WTC11 (cell line): ENCODE data around the gene PARP2. TPM values are rescaled to one million over a fixed set of nuclear protein-coding genes. Genes with fewer than 3 reads are reported as not detected.
A peak's percentile ranks its signal among the peaks of the same experiment; 100 is the strongest.

Experiments used
- ATAC-seq: fragments of 200-7000 bp; cut with Tn5 transposase; 2 replicates; pipeline ENCODE4 v1.10.0; 2021; ENCODE audit warnings: mild to moderate bottlenecking, moderate library complexity
- CTCF ChIA-PET: fragments of 300-600 bp; sonication (Branson Sonifier 250); formaldehyde crosslinking; loops from one replicate; lab custom pipeline; 2021; ENCODE audit warnings: antibody characterized with exemption; lab: Charles Lee
- POLR2A ChIA-PET: fragments of 350-600 bp; sonication (Branson Sonifier 250); formaldehyde crosslinking; loops from one replicate; lab custom pipeline; 2021; ENCODE audit warnings: antibody characterized with exemption; lab: Charles Lee
- DNase-seq: peaks from one replicate; pipeline ENCODE4 v3.0.0; 2021; ENCODE audit warnings: low spot score
- H3K27ac Mint-ChIP-seq: 2 replicates; pipeline ENCODE4 v1.8.0; 2021; ENCODE audit warnings: mixed read lengths
- H3K27me3 Mint-ChIP-seq: 2 replicates; pipeline ENCODE4 v1.8.0; 2021; ENCODE audit warnings: low read depth, mild to moderate bottlenecking, moderate library complexity, mixed read lengths
- H3K36me3 Mint-ChIP-seq: 2 replicates; pipeline ENCODE4 v1.8.0; 2021; ENCODE audit warnings: mixed read lengths
- H3K4me1 Mint-ChIP-seq: 2 replicates; pipeline ENCODE4 v1.8.0; 2022; ENCODE audit warnings: mixed read lengths
- H3K4me3 Mint-ChIP-seq: 2 replicates; pipeline ENCODE4 v1.8.0; 2021; ENCODE audit warnings: mild to moderate bottlenecking, moderate library complexity, mixed read lengths
- H3K9me3 Mint-ChIP-seq: 2 replicates; pipeline ENCODE4 v1.8.0; 2021; ENCODE audit warnings: mixed read lengths
- ATF6 ChIP-seq: sonication (generic); formaldehyde crosslinking; IDR thresholded peaks from 2 replicates; pipeline ENCODE4 v1.8.1; 2023; ENCODE audit warnings: mild to moderate bottlenecking, missing genetic modification reagents
- CBFB ChIP-seq: sonication (generic); formaldehyde crosslinking; IDR thresholded peaks from 2 replicates; pipeline ENCODE4 v1.8.1; 2022; ENCODE audit warnings: mild to moderate bottlenecking, low read depth, missing genetic modification reagents
- CDX4 ChIP-seq: fragments of 250-450 bp; sonication (Bioruptor Pico); IDR thresholded peaks from 2 replicates; pipeline ENCODE4 v1.9.0; 2021; ENCODE audit warnings: moderate library complexity, mild to moderate bottlenecking, inconsistent platforms, borderline replicate concordance
- CREM ChIP-seq: sonication (generic); formaldehyde crosslinking; IDR thresholded peaks from 2 replicates; pipeline ENCODE4 v1.8.1; 2022; ENCODE audit warnings: mild to moderate bottlenecking, missing genetic modification reagents, moderate library complexity
- CTCF ChIP-seq: fragments of 200-600 bp; IDR thresholded peaks from 2 replicates; pipeline ENCODE4 v1.8.0; 2022; ENCODE audit warnings: antibody characterized with exemption
- E2F4 ChIP-seq: sonication (generic); formaldehyde crosslinking; IDR thresholded peaks from 2 replicates; pipeline ENCODE4 v1.8.1; 2022; ENCODE audit warnings: low read depth, mild to moderate bottlenecking, moderate library complexity, missing genetic modification reagents, borderline replicate concordance
- ETV6 ChIP-seq: sonication (generic); formaldehyde crosslinking; IDR thresholded peaks from 2 replicates; pipeline ENCODE4 v1.8.1; 2022; ENCODE audit warnings: mild to moderate bottlenecking, missing genetic modification reagents
- NFYB ChIP-seq: sonication (generic); formaldehyde crosslinking; conservative IDR thresholded peaks from 2 replicates; pipeline ENCODE4 v1.8.0; 2022; ENCODE audit warnings: low read depth, missing genetic modification reagents
- NR1H2 ChIP-seq: sonication (generic); formaldehyde crosslinking; IDR thresholded peaks from 2 replicates; pipeline ENCODE4 v1.9.0; 2021; ENCODE audit warnings: mild to moderate bottlenecking, moderate library complexity, missing genetic modification reagents
- SMAD3 ChIP-seq: sonication (generic); formaldehyde crosslinking; IDR thresholded peaks from 2 replicates; pipeline ENCODE4 v1.8.0; 2022; ENCODE audit warnings: missing genetic modification reagents, mild to moderate bottlenecking, borderline replicate concordance
- TCF7 ChIP-seq: sonication (generic); formaldehyde crosslinking; IDR thresholded peaks from 2 replicates; pipeline ENCODE4 v1.8.0; 2022; ENCODE audit warnings: mild to moderate bottlenecking, low read depth, missing genetic modification reagents, moderate library complexity
- USF1 ChIP-seq: sonication (generic); formaldehyde crosslinking; IDR thresholded peaks from 2 replicates; pipeline ENCODE4 v1.8.0; 2022; ENCODE audit warnings: mild to moderate bottlenecking, missing genetic modification reagents
- ZBTB43 ChIP-seq: sonication (generic); formaldehyde crosslinking; IDR thresholded peaks from 2 replicates; pipeline ENCODE4 v1.8.1; 2023; ENCODE audit warnings: mild to moderate bottlenecking, missing genetic modification reagents
- ZNF219 ChIP-seq: sonication (generic); formaldehyde crosslinking; IDR thresholded peaks from 2 replicates; pipeline ENCODE4 v1.8.0; 2023; ENCODE audit warnings: missing genetic modification reagents, mild to moderate bottlenecking, borderline replicate concordance
- ZNF281 ChIP-seq: sonication (generic); formaldehyde crosslinking; IDR thresholded peaks from 2 replicates; pipeline ENCODE4 v1.8.0; 2023; ENCODE audit warnings: mild to moderate bottlenecking, missing genetic modification reagents
- ZNF416 ChIP-seq: fragments of 250-450 bp; sonication (Bioruptor Pico); IDR thresholded peaks from 2 replicates; pipeline ENCODE4 v1.9.0; 2021; ENCODE audit warnings: mild to moderate bottlenecking, inconsistent platforms
- ZNF423 ChIP-seq: fragments of 250-450 bp; sonication (Bioruptor Pico); IDR thresholded peaks from 2 replicates; pipeline ENCODE4 v2.1.2; 2022; ENCODE audit warnings: mild to moderate bottlenecking, moderate library complexity
- ZNF425 ChIP-seq: fragments of 250-450 bp; sonication (Bioruptor Pico); conservative IDR thresholded peaks from 2 replicates; pipeline ENCODE4 v1.9.0; 2021; ENCODE audit warnings: mild to moderate bottlenecking
- ZNF671 ChIP-seq: fragments of 250-450 bp; sonication (Bioruptor Pico); IDR thresholded peaks from 2 replicates; pipeline ENCODE4 v1.8.0; 2021; ENCODE audit warnings: mild to moderate bottlenecking
- total RNA-seq: library from RNA; stranded (reverse); gene quantifications from 3 replicates; pipeline ENCODE4 v1.2.3, GENCODE V29; 2021

Gene PARP2
- total RNA-seq, 1 experiment from 2014 or later, result 37.1 TPM

GRCh38 chr14:20387576-20387975 is 44.1 kb downstream of the PARP2 start (continued):
- TF ChIP-seq E2F4 (CRISPR knock-in tag) (no peak), SMAD3 (CRISPR knock-in tag) (no peak), ZNF671 (no peak), TCF7 (CRISPR knock-in tag) (no peak), NR1H2 (CRISPR knock-in tag) (no peak), CDX4 (CRISPR knock-in tag) (no peak), NFYB (CRISPR knock-in tag) (no peak), CTCF (no peak)

GRCh38 chr14:20388159-20388558 is 44.7 kb downstream of the PARP2 start:
- H3K27ac Mint-ChIP-seq, result no peak overlapping the region
- TF ChIP-seq SMAD3 (CRISPR knock-in tag) (no peak), CREM (CRISPR knock-in tag) (no peak), ZNF671 (no peak), ZBTB43 (CRISPR knock-in tag) (no peak), ZNF425 (CRISPR knock-in tag) (no peak), ZNF423 (no peak), ETV6 (CRISPR knock-in tag) (no peak), ZNF219 (CRISPR knock-in tag) (no peak), USF1 (CRISPR knock-in tag) (no peak)
- ATAC-seq (peak; percentile 94), DNase-seq (no peak)
- H3K36me3 Mint-ChIP-seq, result peaks cover 44% of the 10 kb centered on the region
- CTCF ChIA-PET, result interaction anchor here (1.5 kb wide), 1 partner anchor 28 kb away, joined by 5 read pairs; no protein-coding TSS in a partner anchor
- H3K4me3 Mint-ChIP-seq, result no peak overlapping the region
- POLR2A ChIA-PET, result no interaction called here
- H3K27me3 Mint-ChIP-seq, result no peaks in the 10 kb centered on the region
- H3K4me1 Mint-ChIP-seq, result peaks cover 6% of the 10 kb centered on the region
- no peaks in the 10 kb centered on the region for H3K9me3 Mint-ChIP-seq

- Mint-ChIP-seq H3K36me3 (peaks cover 45% of the 10 kb centered on the region), H3K27me3 (no peaks in the 10 kb centered on the region), H3K27ac (no peak overlapping the region), H3K4me3 (no peak overlapping the region), H3K4me1 (peaks cover 6% of the 10 kb centered on the region), H3K9me3 (no peaks in the 10 kb centered on the region)
- no peak for ATAC-seq
- no peak for DNase-seq
- POLR2A ChIA-PET, result no interaction called here
- TF ChIP-seq ATF6 (CRISPR knock-in tag) (no peak), ZNF281 (CRISPR knock-in tag) (no peak), ZNF416 (CRISPR knock-in tag) (no peak), CBFB (CRISPR knock-in tag) (no peak)
- CTCF ChIA-PET, result interaction anchor here (1.1 kb wide), 1 partner anchor 24 kb away, joined by 3 read pairs; no protein-coding TSS in a partner anchor
Measured at GRCh38 chr14:20391505-20391904, 48.1 kb downstream of the PARP2 start.
